Neural cell (in vitro differentiated cells): ENCODE measurements around the gene CRLF2.

Experiments used
- EZH2 ChIP-seq: fragments of 200-600, 300-800 bp; shearing (Covaris generic), sonication (generic); IDR thresholded peaks from 2 replicates; pipeline ENCODE4 v1.6.1; 2014; ENCODE audit warnings: antibody characterized with exemption, low read length, borderline replicate concordance, mild to moderate bottlenecking; ENCODE audit not compliant: insufficient read depth, poor library complexity, severe bottlenecking
- MXI1 ChIP-seq: fragments of 450-650 bp; conservative IDR thresholded peaks from 2 replicates; pipeline ENCODE4 v1.6.1; 2014; ENCODE audit warnings: antibody characterized with exemption, mild to moderate bottlenecking; ENCODE audit not compliant: poor library complexity, severe bottlenecking
- POLR2AphosphoS5 ChIP-seq: IDR thresholded peaks from 2 replicates; pipeline ENCODE4 v1.6.1; 2012
- RAD21 ChIP-seq: fragments of 450-650 bp; conservative IDR thresholded peaks from 2 replicates; pipeline ENCODE4 v1.6.1; 2014; ENCODE audit warnings: antibody characterized with exemption, mild to moderate bottlenecking, moderate library complexity
- TF ChIP-seq, protein P1 (sequence below): fragments of 450-650 bp; IDR thresholded peaks from 2 replicates; pipeline ENCODE4 v1.5.1; 2014; ENCODE audit warnings: antibody characterized with exemption, mild to moderate bottlenecking, moderate library complexity; ENCODE audit not compliant: poor library complexity, severe bottlenecking
- TF ChIP-seq, protein P2 (sequence below): IDR thresholded peaks from 2 replicates; pipeline ENCODE4 v1.6.1; 2012; ENCODE audit warnings: borderline replicate concordance

DNA sequence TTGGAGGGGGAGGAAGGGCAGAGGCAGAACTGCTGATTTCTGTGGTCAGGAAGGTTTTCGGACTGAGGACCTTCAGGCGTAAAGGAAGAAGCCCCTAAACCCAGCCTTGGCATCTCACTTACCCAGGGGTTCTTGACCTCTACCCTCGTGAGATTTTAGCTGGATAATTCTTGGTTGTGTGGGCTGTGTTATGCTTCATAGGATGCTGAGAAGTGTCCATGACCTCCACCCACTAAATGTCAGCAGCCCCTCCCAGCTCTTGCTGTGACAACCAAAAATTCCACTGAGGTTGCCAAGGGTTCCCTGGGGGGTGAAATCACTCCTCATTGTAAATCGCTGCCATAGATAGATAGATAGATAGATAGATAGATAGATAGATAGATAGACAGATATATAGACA lies 5.8 kb upstream of the CRLF2 start:
- TF ChIP-seq, protein P1, sequence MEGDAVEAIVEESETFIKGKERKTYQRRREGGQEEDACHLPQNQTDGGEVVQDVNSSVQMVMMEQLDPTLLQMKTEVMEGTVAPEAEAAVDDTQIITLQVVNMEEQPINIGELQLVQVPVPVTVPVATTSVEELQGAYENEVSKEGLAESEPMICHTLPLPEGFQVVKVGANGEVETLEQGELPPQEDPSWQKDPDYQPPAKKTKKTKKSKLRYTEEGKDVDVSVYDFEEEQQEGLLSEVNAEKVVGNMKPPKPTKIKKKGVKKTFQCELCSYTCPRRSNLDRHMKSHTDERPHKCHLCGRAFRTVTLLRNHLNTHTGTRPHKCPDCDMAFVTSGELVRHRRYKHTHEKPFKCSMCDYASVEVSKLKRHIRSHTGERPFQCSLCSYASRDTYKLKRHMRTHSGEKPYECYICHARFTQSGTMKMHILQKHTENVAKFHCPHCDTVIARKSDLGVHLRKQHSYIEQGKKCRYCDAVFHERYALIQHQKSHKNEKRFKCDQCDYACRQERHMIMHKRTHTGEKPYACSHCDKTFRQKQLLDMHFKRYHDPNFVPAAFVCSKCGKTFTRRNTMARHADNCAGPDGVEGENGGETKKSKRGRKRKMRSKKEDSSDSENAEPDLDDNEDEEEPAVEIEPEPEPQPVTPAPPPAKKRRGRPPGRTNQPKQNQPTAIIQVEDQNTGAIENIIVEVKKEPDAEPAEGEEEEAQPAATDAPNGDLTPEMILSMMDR: no peak
- TF ChIP-seq RAD21 (no peak), POLR2AphosphoS5 (no peak), EZH2 (no peak), MXI1 (no peak)
- TF ChIP-seq, protein P2, sequence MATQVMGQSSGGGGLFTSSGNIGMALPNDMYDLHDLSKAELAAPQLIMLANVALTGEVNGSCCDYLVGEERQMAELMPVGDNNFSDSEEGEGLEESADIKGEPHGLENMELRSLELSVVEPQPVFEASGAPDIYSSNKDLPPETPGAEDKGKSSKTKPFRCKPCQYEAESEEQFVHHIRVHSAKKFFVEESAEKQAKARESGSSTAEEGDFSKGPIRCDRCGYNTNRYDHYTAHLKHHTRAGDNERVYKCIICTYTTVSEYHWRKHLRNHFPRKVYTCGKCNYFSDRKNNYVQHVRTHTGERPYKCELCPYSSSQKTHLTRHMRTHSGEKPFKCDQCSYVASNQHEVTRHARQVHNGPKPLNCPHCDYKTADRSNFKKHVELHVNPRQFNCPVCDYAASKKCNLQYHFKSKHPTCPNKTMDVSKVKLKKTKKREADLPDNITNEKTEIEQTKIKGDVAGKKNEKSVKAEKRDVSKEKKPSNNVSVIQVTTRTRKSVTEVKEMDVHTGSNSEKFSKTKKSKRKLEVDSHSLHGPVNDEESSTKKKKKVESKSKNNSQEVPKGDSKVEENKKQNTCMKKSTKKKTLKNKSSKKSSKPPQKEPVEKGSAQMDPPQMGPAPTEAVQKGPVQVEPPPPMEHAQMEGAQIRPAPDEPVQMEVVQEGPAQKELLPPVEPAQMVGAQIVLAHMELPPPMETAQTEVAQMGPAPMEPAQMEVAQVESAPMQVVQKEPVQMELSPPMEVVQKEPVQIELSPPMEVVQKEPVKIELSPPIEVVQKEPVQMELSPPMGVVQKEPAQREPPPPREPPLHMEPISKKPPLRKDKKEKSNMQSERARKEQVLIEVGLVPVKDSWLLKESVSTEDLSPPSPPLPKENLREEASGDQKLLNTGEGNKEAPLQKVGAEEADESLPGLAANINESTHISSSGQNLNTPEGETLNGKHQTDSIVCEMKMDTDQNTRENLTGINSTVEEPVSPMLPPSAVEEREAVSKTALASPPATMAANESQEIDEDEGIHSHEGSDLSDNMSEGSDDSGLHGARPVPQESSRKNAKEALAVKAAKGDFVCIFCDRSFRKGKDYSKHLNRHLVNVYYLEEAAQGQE: no peak
